Mammary epithelial cell (primary cell): ENCODE data around the gene FUT7.

ENCODE experiments used
- CTCF ChIP-seq, 2 donors: IDR thresholded peaks in 1 of 2; conservative IDR thresholded peaks in 1 of 2; 2 replicates each; pipeline ENCODE4 v1.5.1; 2011 to 2012; ENCODE audit warnings: inconsistent platforms in 2 of 2, low read length in 2 of 2, mild to moderate bottlenecking in 2 of 2, control low read depth in 1 of 2, low read depth in 1 of 2; ENCODE audit not compliant: insufficient read depth in 1 of 2; ENCODE audit errors: extremely low read depth in 1 of 2
- EZH2 ChIP-seq: IDR thresholded peaks from 2 replicates; pipeline ENCODE4 v1.6.1; 2012; ENCODE audit warnings: low read length, inconsistent platforms, borderline replicate concordance

GRCh38 chr9:137039611-137040366 is 7.9 kb upstream of the FUT7 start:
- TF ChIP-seq CTCF (conservative IDR thresholded peaks at IDR 0.05 in 1 of 2, IDR thresholded peaks at IDR 0.05 in 1 of 2; ENCODE audit: extremely low read depth in 1 of 2, insufficient read depth in 1 of 2, low read depth in 1 of 2, low read length in 2 of 2) (no peak), EZH2 (no peak)
